Transverse colon (tissue), 4 donors: ENCODE results near the gene WWOX. TPM values are rescaled to one million over a fixed set of nuclear protein-coding genes. Genes with fewer than 3 reads are reported as not detected.

ENCODE experiments used
- DNase-seq: peaks from one replicate; pipeline ENCODE4 v3.0.0-alpha.2; 2019
- H3K27ac ChIP-seq, 4 donors: fragments of 200-600 bp; sonication (generic); 2 replicates each; pipeline ENCODE4 v1.5.1; 2016 to 2018; ENCODE audit warnings: inconsistent platforms in 4 of 4
- H3K27me3 ChIP-seq: fragments of 200-600 bp; sonication (generic); 2 replicates; pipeline ENCODE4 v1.5.1; 2017; ENCODE audit warnings: inconsistent platforms
- H3K36me3 ChIP-seq, 4 donors: fragments of 200-600 bp; sonication (generic); 2 replicates each; pipeline ENCODE4 v1.5.1; 2017 to 2019; ENCODE audit warnings: inconsistent platforms in 4 of 4
- H3K4me1 ChIP-seq, 4 donors: fragments of 200-600 bp; sonication (generic); 2 replicates each; pipeline ENCODE4 v1.5.1; 2017 to 2020; ENCODE audit warnings: inconsistent platforms in 4 of 4
- H3K4me3 ChIP-seq, 4 donors: fragments of 200-600 bp; sonication (generic); 1 replicate in 1 of 4; 2 replicates in 3 of 4; pipeline versions ENCODE4 v1.5.1 to v1.6.1; 2017 to 2019; ENCODE audit warnings: inconsistent platforms in 4 of 4
- H3K9me3 ChIP-seq, 2 donors: fragments of 200-600 bp; sonication (generic); 2 replicates each; pipeline ENCODE4 v1.5.1; 2017 to 2019; ENCODE audit warnings: inconsistent platforms in 2 of 2
- EP300 ChIP-seq: sonication (generic); formaldehyde crosslinking; IDR thresholded peaks from one replicate; pipeline ENCODE4 v1.6.1; 2017; ENCODE audit warnings: antibody characterized with exemption, low read depth
- POLR2A ChIP-seq: fragments of 450-650 bp; IDR thresholded peaks from one replicate; pipeline ENCODE4 v1.6.1; 2016; ENCODE audit warnings: antibody characterized with exemption, mild to moderate bottlenecking, moderate library complexity
- POLR2AphosphoS5 ChIP-seq, 3 donors: sonication (generic); formaldehyde crosslinking; IDR thresholded peaks; one replicate each; pipeline ENCODE4 v1.6.1; 2016; ENCODE audit warnings: antibody characterized with exemption in 3 of 3
- WGBS, 2 donors: methylation state at CpG; one replicate each; pipeline ENCODE4 v1.1.5; 2018; ENCODE audit warnings: low coverage in 1 of 2; 5-methylcytosine and 5-hydroxymethylcytosine counted together
- in situ Hi-C, 4 donors: fragments of 200-750 bp; cut with MboI; loops; one replicate each; pipeline versions ENCODE4 v1.15.0 to v1.15.1; 2017; ENCODE audit warnings: low sequenced_read_pairs in 3 of 4, low pct_ligation_motif_present in 1 of 4, low pct_unique_long_range_greater_than_20kb in 1 of 4
- intact Hi-C: fragments of 100-400 bp; cut with DNase I; formaldehyde crosslinking; loops from one replicate; pipeline ENCODE4 v1.15.1; 2023; ENCODE audit warnings: low total_unique reads
- total RNA-seq, 4 donors: library from RNA; depleted of rRNA; stranded (reverse); fragments of >200 nt; gene quantifications; one replicate each; pipeline ENCODE4 v1.1.0, GENCODE V29; 2016
- TF ChIP-seq, protein P1 (sequence below), 5 experiments: fragments of 200-600 bp in 3 of 5; fragments of 450-650 bp in 2 of 5; sonication (generic) in 3 of 5; IDR thresholded peaks; 1 replicate in 2 of 5; 2 replicates in 3 of 5; pipeline ENCODE4 v1.5.1; 2016 to 2017; ENCODE audit warnings: antibody characterized with exemption in 5 of 5, inconsistent platforms in 3 of 5, mild to moderate bottlenecking in 2 of 5, moderate library complexity in 1 of 5

Gene WWOX
- total RNA-seq, 4 donors from 2014 or later: 11.2 to 53.8 (median 24.8) TPM

DNA sequence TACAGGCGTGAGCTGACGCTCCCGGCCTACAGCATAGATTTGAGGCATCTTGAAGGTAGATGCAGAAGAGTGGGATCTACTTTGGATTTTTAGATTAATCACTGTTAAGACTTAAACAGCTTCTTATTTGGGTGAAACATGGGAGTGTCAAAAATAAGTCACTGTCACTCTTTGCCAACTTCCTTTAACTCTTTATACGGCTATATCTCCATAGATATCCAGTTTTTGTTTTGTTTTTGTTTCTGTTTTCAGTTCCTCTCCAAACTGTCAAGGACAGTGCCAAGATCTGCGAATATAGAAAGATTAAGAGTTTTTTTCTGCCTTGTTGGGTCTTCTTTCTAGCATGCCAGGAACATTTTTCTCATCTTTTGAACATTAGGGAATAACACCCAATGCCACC lies 706.1 kb downstream of the WWOX start:
- DNase-seq: no peak
- H3K9me3 ChIP-seq: no peaks in the 10 kb centered on the region
- TF ChIP-seq EP300 (no peak), POLR2AphosphoS5 (IDR thresholded peaks at IDR 0.05) (no peak), POLR2A (no peak)
- TF ChIP-seq, protein P1, sequence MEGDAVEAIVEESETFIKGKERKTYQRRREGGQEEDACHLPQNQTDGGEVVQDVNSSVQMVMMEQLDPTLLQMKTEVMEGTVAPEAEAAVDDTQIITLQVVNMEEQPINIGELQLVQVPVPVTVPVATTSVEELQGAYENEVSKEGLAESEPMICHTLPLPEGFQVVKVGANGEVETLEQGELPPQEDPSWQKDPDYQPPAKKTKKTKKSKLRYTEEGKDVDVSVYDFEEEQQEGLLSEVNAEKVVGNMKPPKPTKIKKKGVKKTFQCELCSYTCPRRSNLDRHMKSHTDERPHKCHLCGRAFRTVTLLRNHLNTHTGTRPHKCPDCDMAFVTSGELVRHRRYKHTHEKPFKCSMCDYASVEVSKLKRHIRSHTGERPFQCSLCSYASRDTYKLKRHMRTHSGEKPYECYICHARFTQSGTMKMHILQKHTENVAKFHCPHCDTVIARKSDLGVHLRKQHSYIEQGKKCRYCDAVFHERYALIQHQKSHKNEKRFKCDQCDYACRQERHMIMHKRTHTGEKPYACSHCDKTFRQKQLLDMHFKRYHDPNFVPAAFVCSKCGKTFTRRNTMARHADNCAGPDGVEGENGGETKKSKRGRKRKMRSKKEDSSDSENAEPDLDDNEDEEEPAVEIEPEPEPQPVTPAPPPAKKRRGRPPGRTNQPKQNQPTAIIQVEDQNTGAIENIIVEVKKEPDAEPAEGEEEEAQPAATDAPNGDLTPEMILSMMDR (IDR thresholded peaks at IDR 0.05): no peak
- H3K27ac ChIP-seq: no peak overlapping the region
- no peaks in the 10 kb centered on the region for H3K36me3 ChIP-seq
- intact Hi-C loops (no loop called here), in situ Hi-C loops (no loop called here)
- no peaks in the 10 kb centered on the region for H3K4me1 ChIP-seq
- H3K27me3 ChIP-seq: no peaks in the 10 kb centered on the region
- H3K4me3 ChIP-seq: no peak overlapping the region
- 71 to 80% methylated on average over 2 to 5 of the region's 5 CpGs for WGBS, 2 donors

DNA sequence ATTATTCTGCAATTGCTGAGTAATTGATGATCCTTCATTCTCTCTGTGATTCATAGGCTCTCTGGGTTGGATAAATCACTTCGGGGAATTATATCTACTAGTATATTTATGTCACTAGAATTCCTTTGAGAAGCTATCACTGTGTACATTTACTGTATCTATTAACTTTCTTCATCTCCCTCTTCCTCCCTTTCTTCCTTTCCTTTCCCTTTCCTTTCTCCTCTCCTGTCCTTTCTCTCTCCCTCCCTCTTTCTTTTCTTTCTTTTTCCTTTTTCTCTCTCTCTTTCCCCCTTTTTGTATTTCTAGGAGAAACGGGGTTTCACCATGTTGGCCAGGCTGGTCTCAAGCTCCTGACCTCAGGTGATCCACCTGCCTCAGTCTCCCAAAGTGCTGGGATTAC lies 711.8 kb downstream of the WWOX start:
- intact Hi-C loops: no loop called here
- no peak overlapping the region for H3K27ac ChIP-seq
- H3K4me3 ChIP-seq: no peak overlapping the region
- no peaks in the 10 kb centered on the region for H3K27me3 ChIP-seq
- TF ChIP-seq EP300: no peak
- TF ChIP-seq, protein P1 (IDR thresholded peaks at IDR 0.05): no peak
- TF ChIP-seq POLR2A: no peak
- no peak for TF ChIP-seq POLR2AphosphoS5 (IDR thresholded peaks at IDR 0.05)
- in situ Hi-C loops: no loop called here
- no peaks in the 10 kb centered on the region for H3K9me3 ChIP-seq
- DNase-seq: no peak
- no peaks in the 10 kb centered on the region for H3K36me3 ChIP-seq
- 80 to 100% methylated on average over 1 to 2 of the region's 2 CpGs for WGBS, 2 donors
- no peaks in the 10 kb centered on the region for H3K4me1 ChIP-seq

DNA sequence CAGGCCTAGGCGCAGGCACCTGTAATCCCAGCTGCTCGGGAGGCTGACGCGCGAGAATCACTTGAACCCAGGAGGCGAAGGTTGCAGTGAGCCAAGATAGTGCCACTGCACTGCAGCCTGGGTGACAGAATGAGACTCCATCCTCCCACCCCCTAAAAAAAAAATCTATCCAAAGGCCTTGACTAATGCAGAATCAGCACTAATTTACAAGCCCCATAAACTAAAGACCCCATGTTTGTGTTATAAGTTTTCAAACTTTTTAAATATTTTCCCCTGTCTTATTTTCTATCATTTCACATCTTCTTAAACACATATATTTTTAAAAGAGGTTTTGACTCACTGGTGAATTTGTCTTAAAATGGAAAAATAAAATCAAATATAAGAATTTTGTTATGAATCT lies 713.1 kb downstream of the WWOX start:
- 72 to 96% methylated on average over 2 to 6 of the region's 6 CpGs for WGBS, 2 donors
- DNase-seq: no peak
- Histone ChIP-seq H3K4me3 (no peak overlapping the region), H3K9me3 (no peaks in the 10 kb centered on the region), H3K4me1 (peaks cover 0 to 5% (median 3%) of the 10 kb centered on the region in 4 donors), H3K36me3 (no peaks in the 10 kb centered on the region), H3K27ac (no peak overlapping the region), H3K27me3 (no peaks in the 10 kb centered on the region)
- in situ Hi-C loops: no loop called here
- TF ChIP-seq POLR2AphosphoS5 (IDR thresholded peaks at IDR 0.05): no peak
- no peak for TF ChIP-seq EP300
- TF ChIP-seq POLR2A: no peak
- TF ChIP-seq, protein P1 (IDR thresholded peaks at IDR 0.05): no peak
- intact Hi-C loops: no loop called here

DNA sequence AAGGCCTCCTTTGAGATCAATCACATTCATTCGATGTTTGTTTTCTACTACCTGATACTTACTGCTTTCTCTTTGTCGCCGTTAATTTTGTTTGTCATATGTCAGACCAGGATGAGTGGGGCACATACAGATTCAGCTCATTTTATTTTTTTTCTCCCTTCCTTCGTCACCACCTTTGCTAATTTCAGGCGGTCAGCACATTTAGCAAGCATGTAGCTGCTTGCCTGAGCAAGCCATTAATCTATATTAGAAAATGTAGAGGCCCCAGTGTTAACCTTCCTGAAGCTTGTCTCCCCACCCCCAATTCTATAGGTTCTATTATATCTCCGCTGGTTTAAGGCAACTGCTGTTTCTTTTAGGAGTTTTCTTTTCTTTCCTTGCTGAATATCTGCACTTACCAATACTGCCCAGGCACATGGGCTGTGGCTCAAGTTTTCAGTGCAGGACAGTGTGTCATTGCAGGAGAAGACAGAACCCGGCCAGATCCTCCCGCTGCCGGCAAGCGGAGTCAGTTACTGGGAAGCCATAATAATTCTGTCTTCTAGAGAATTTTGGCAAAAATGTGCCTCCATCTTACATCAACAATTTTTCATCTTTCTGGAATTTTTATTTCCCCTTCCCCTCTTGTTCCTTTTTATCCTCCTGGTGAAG lies 714.3 kb downstream of the WWOX start:
- intact Hi-C loops: no loop called here
- no peak for TF ChIP-seq POLR2AphosphoS5 (IDR thresholded peaks at IDR 0.05)
- no peak for TF ChIP-seq POLR2A
- TF ChIP-seq, protein P1 (IDR thresholded peaks at IDR 0.05): no peak
- no peak for TF ChIP-seq EP300
- WGBS, 2 donors: 92 to 93% methylated on average over 8 to 10 of the region's 10 CpGs
- Histone ChIP-seq H3K4me1 (peaks cover 0 to 10% (median 5%) of the 10 kb centered on the region in 4 donors), H3K36me3 (no peaks in the 10 kb centered on the region), H3K9me3 (no peaks in the 10 kb centered on the region), H3K27me3 (no peaks in the 10 kb centered on the region), H3K27ac (no peak overlapping the region), H3K4me3 (no peak overlapping the region)
- in situ Hi-C loops: no loop called here
- no peak for DNase-seq
